KMS-11 (cell line): ENCODE data around the gene SEC14L2.

Experiments
- H2AFZ ChIP-seq: fragments of 200-600 bp; sonication (generic); 2 replicates; pipeline ENCODE4 v1.6.1; 2016; ENCODE audit warnings: antibody characterized with exemption, mixed run types, low read depth
- H3K27ac ChIP-seq: fragments of 200-600 bp; sonication (generic); 2 replicates; pipeline ENCODE4 v1.6.1; 2016; ENCODE audit warnings: mild to moderate bottlenecking, mixed run types
- H3K27me3 ChIP-seq: fragments of 200-600 bp; sonication (generic); 2 replicates; pipeline ENCODE4 v1.6.1; 2017; ENCODE audit warnings: mild to moderate bottlenecking, low read depth, mixed run types, moderate library complexity; ENCODE audit not compliant: insufficient read depth
- H3K36me3 ChIP-seq: fragments of 200-600 bp; sonication (generic); 2 replicates; pipeline ENCODE4 v1.6.1; 2017; ENCODE audit warnings: mild to moderate bottlenecking, mixed run types; ENCODE audit not compliant: insufficient read depth
- H3K4me1 ChIP-seq: fragments of 200-600 bp; sonication (generic); 2 replicates; pipeline ENCODE4 v1.6.1; 2016; ENCODE audit warnings: mild to moderate bottlenecking, low read depth, mixed run types; ENCODE audit not compliant: poor library complexity, severe bottlenecking
- H3K4me2 ChIP-seq: fragments of 200-600 bp; sonication (generic); 2 replicates; pipeline ENCODE4 v1.7.0; 2016; ENCODE audit warnings: mild to moderate bottlenecking, mixed run types
- H3K4me3 ChIP-seq: fragments of 200-600 bp; sonication (generic); IDR thresholded peaks from 2 replicates; pipeline ENCODE4 v1.6.1; 2017; ENCODE audit warnings: low read depth, low read length, mixed read lengths; ENCODE audit not compliant: insufficient read depth
- H3K79me2 ChIP-seq: fragments of 200-600 bp; sonication (generic); 2 replicates; pipeline ENCODE4 v1.6.1; 2016; ENCODE audit warnings: low read depth, mixed run types; ENCODE audit not compliant: insufficient read depth
- H3K9ac ChIP-seq: fragments of 200-600 bp; sonication (generic); 2 replicates; pipeline ENCODE4 v1.6.1; 2016; ENCODE audit warnings: mild to moderate bottlenecking, mixed run types
- H4K20me1 ChIP-seq: fragments of 200-600 bp; sonication (generic); 2 replicates; pipeline ENCODE4 v1.6.1; 2016; ENCODE audit warnings: mild to moderate bottlenecking, mixed run types; ENCODE audit not compliant: insufficient read depth
- CTCF ChIP-seq: fragments of 200-600 bp; sonication (generic); conservative IDR thresholded peaks from 2 replicates; pipeline ENCODE4 v1.6.1; 2017; ENCODE audit warnings: low read depth, mild to moderate bottlenecking, antibody characterized with exemption, low read length, moderate library complexity, mixed read lengths

SEC14L2 gene

GRCh38 chr22:30422481-30423300, 25.9 kb downstream of the SEC14L2 start:
- H3K4me1 ChIP-seq, result peaks cover 28% of the 10 kb centered on the region
- H4K20me1 ChIP-seq, result no peaks in the 10 kb centered on the region
- H2AFZ ChIP-seq, result peak overlapping the region; percentile 100
- peak overlapping the region; percentile 66 for H3K27ac ChIP-seq
- H3K4me3 ChIP-seq, result no peak overlapping the region
- no peaks in the 10 kb centered on the region for H3K27me3 ChIP-seq
- H3K79me2 ChIP-seq, result no peaks in the 10 kb centered on the region; the same call in 1 of the 2 replicates
- peak overlapping the region; percentile 38 for H3K4me2 ChIP-seq
- peak overlapping the region; percentile 85 for H3K9ac ChIP-seq
- no peaks in the 10 kb centered on the region for H3K36me3 ChIP-seq
- TF ChIP-seq CTCF, result no peak

- TF ChIP-seq CTCF, result no peak
- Histone ChIP-seq H3K79me2 (no peaks in the 10 kb centered on the region; the same call in 1 of the 2 replicates), H3K27me3 (no peaks in the 10 kb centered on the region), H3K9ac (peak overlapping the region; percentile 85), H3K4me1 (peaks cover 28% of the 10 kb centered on the region), H3K27ac (peak overlapping the region; percentile 66), H3K36me3 (no peaks in the 10 kb centered on the region), H3K4me3 (no peak overlapping the region), H3K4me2 (peak overlapping the region; percentile 38), H4K20me1 (no peaks in the 10 kb centered on the region), H2AFZ (peak overlapping the region; percentile 100)
Measured at GRCh38 chr22:30423301-30423958, 26.6 kb downstream of the SEC14L2 start.

- H3K36me3 ChIP-seq, result no peaks in the 10 kb centered on the region
- H3K9ac ChIP-seq, result peak overlapping the region; percentile 86; the same call in 1 of the 2 replicates
- TF ChIP-seq CTCF, result no peak
- H3K4me1 ChIP-seq, result peaks cover 28% of the 10 kb centered on the region
- peak overlapping the region; percentile 100 for H2AFZ ChIP-seq
- H4K20me1 ChIP-seq, result no peaks in the 10 kb centered on the region
- H3K4me2 ChIP-seq, result peak overlapping the region; percentile 91
- no peaks in the 10 kb centered on the region for H3K27me3 ChIP-seq
- peak overlapping the region; percentile 66; the same call in 1 of the 2 replicates for H3K27ac ChIP-seq
- H3K79me2 ChIP-seq, result no peaks in the 10 kb centered on the region; the same call in 1 of the 2 replicates
- no peak overlapping the region for H3K4me3 ChIP-seq
Measured at GRCh38 chr22:30423959-30424533, 27.2 kb downstream of the SEC14L2 start.

GRCh38 chr22:30424534-30425326, 27.9 kb downstream of the SEC14L2 start:
- TF ChIP-seq CTCF, result no peak
- peak overlapping the region; percentile 91 for H3K4me2 ChIP-seq
- H3K27me3 ChIP-seq, result no peaks in the 10 kb centered on the region
- no peak overlapping the region for H3K4me3 ChIP-seq
- H3K27ac ChIP-seq, result peak overlapping the region; percentile 55; the same call in 1 of the 2 replicates
- H2AFZ ChIP-seq, result peak overlapping the region; percentile 100
- H4K20me1 ChIP-seq, result no peaks in the 10 kb centered on the region
- H3K4me1 ChIP-seq, result peaks cover 28% of the 10 kb centered on the region
- H3K9ac ChIP-seq, result peak overlapping the region; percentile 86; the same call in 1 of the 2 replicates
- H3K36me3 ChIP-seq, result no peaks in the 10 kb centered on the region
- H3K79me2 ChIP-seq, result no peaks in the 10 kb centered on the region; the same call in 1 of the 2 replicates
